Lower lobe of right lung (tissue), 2 donors: Measurements from ENCODE around the gene GSN. TPM values are rescaled to one million over a fixed set of nuclear protein-coding genes. Genes with fewer than 3 reads are reported as not detected.

Experiments
- ATAC-seq, 2 donors: fragments of 200-7000 bp; cut with Tn5 transposase; one replicate each; pipeline ENCODE4 v1.9.1; 2020 to 2022; ENCODE audit warnings: mild to moderate bottlenecking in 2 of 2, moderate library complexity in 2 of 2
- DNase-seq: peaks from one replicate; pipeline ENCODE4 v3.0.0-alpha.2; 2020
- H3K27ac ChIP-seq: fragments of 200-600 bp; one replicate; pipeline ENCODE4 v1.8.0; 2022
- H3K27me3 ChIP-seq: fragments of 200-600 bp; one replicate; pipeline ENCODE4 v1.8.0; 2022; ENCODE audit warnings: low read depth
- H3K36me3 ChIP-seq: fragments of 200-600 bp; one replicate; pipeline ENCODE4 v1.8.0; 2022; ENCODE audit warnings: mild to moderate bottlenecking
- H3K4me1 ChIP-seq: fragments of 200-600 bp; one replicate; pipeline ENCODE4 v1.8.0; 2022
- H3K4me3 ChIP-seq: fragments of 200-600 bp; one replicate; pipeline ENCODE4 v1.8.0; 2022; ENCODE audit warnings: mild to moderate bottlenecking
- H3K9me3 ChIP-seq: fragments of 200-600 bp; one replicate; pipeline ENCODE4 v1.8.0; 2022
- intact Hi-C: fragments of 100-400 bp; cut with DNase I; formaldehyde crosslinking; loops from one replicate; pipeline ENCODE4 v1.11.0; 2022
- total RNA-seq: library from RNA; stranded (reverse); fragmentation: NEBNext Ultra II Directional; extraction: Animal tissue kit (Norgen Biotek cat#: 25700); gene quantifications from one replicate; pipeline ENCODE4 v1.2.1, GENCODE V29; 2021
- TF ChIP-seq, protein P1 (sequence below): fragments of 200-600 bp; IDR thresholded peaks from one replicate; pipeline ENCODE4 v1.8.0; 2022; ENCODE audit warnings: antibody characterized with exemption, mild to moderate bottlenecking
- donor health status: DM: no; HTN: yes; CAD: no; lungs with severe emphysema.

The GSN gene
- total RNA-seq, 1 donor from 2014 or later, result 388 TPM

DNA sequence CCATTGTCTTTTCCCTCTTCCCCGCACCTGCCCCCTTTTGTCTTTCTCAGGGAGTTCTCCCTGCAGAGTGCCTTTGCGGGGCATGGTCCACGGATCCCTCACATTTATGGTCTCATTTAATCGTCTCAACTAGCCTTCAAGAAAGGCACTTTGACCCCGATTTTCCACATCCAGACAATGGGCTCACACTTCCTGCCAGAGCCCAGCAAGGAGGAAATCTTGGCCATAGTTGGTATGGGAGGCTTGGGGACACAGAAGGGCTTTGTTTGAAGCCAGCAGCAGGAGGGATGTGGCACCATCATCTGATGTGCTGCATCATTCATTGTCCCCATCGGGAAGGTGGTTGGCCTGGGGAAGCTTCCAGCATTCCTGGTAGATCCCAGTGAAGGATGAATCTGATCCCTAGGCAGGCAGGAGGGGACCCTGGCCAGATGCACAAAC lies 24.9 kb downstream of the GSN start:
- ATAC-seq (no peak), DNase-seq (no peak)
- Histone ChIP-seq H3K27ac (no peak overlapping the region), H3K4me1 (peaks cover 64% of the 10 kb centered on the region), H3K4me3 (no peak overlapping the region), H3K9me3 (no peaks in the 10 kb centered on the region), H3K27me3 (no peaks in the 10 kb centered on the region), H3K36me3 (no peaks in the 10 kb centered on the region)
- TF ChIP-seq, protein P1, sequence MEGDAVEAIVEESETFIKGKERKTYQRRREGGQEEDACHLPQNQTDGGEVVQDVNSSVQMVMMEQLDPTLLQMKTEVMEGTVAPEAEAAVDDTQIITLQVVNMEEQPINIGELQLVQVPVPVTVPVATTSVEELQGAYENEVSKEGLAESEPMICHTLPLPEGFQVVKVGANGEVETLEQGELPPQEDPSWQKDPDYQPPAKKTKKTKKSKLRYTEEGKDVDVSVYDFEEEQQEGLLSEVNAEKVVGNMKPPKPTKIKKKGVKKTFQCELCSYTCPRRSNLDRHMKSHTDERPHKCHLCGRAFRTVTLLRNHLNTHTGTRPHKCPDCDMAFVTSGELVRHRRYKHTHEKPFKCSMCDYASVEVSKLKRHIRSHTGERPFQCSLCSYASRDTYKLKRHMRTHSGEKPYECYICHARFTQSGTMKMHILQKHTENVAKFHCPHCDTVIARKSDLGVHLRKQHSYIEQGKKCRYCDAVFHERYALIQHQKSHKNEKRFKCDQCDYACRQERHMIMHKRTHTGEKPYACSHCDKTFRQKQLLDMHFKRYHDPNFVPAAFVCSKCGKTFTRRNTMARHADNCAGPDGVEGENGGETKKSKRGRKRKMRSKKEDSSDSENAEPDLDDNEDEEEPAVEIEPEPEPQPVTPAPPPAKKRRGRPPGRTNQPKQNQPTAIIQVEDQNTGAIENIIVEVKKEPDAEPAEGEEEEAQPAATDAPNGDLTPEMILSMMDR, result no peak
- intact Hi-C loops, result no loop called here

DNA sequence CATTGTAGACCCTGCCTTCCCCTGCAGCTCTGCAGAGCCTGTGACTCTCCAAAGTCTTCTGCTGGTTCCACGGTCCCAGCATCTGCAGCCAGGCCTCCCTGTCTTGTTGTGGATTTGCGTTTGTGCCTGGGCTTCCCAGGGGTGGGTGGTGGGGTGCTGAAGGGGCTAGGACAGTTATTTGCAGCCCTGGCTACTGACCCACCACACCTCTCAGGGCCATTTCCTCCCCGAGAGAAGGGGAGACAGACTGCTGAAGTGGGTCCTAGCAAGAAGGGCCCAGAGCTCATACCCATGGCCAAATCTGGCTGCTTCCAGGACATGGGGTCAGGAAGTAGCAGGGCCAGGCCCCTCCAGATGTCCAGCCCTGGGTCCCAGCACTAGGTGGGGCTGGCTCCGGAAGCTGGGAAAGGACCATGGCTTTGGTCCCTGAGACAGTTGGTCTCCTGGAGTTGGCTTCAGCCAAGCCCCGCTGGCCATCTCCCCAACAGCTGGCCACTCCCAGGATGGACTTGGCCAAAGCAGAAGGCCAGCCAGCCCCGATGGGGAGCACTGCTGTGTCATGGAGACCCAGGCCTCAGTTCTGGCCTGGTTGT lies 26.3 kb downstream of the GSN start:
- TF ChIP-seq, protein P1, result no peak
- Histone ChIP-seq H3K36me3 (no peaks in the 10 kb centered on the region), H3K4me3 (no peak overlapping the region), H3K4me1 (peaks cover 64% of the 10 kb centered on the region), H3K27me3 (no peaks in the 10 kb centered on the region), H3K27ac (peak overlapping the region; percentile 83), H3K9me3 (no peaks in the 10 kb centered on the region)
- ATAC-seq (no peak), DNase-seq (no peak)
- intact Hi-C loops, result no loop called here

DNA sequence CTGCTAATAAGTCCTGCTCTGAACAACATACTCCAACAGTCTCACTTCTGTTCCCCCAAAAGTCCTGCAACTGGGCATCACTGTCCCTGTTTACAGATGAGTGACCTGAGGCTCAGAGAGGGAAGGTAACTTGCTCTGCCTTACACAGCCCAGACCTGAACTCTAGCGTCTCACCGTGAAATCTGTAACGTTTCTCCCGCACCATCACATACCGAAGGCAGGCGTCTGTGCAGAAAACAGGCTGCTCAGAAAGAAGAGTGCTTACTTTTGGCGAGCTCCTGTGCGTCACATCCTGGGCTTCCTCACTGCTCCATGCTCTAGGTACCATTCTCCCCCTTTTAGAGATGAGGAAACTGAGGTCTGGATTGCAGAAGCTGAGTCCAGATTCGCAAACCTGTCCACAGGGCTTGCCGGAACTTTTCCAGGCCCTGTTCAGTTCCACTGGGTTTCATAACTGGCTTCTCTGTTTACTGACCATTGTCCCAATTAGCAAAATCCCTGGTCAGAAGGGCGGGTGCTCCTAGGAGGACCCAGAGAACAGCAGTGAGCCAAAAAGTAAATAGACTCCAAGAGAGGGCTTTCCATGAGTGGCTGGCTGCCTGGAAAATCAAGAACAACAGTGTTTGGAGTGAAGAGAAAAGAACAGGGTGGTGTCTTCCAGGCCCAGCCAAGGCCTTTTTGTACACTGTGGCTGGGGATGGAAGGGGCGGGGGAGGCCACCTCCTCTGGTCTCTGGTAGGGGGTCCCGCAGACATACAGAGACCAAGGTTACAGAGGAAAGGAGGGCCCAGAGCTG lies 27.1 kb downstream of the GSN start:
- Histone ChIP-seq H3K4me3 (no peak overlapping the region), H3K27ac (peak overlapping the region; percentile 83), H3K9me3 (no peaks in the 10 kb centered on the region), H3K27me3 (no peaks in the 10 kb centered on the region), H3K4me1 (peaks cover 64% of the 10 kb centered on the region), H3K36me3 (no peaks in the 10 kb centered on the region)
- intact Hi-C loops, result no loop called here
- no peak for DNase-seq
- TF ChIP-seq, protein P1, result no peak
- peak; percentile 61 to 70 for ATAC-seq

DNA sequence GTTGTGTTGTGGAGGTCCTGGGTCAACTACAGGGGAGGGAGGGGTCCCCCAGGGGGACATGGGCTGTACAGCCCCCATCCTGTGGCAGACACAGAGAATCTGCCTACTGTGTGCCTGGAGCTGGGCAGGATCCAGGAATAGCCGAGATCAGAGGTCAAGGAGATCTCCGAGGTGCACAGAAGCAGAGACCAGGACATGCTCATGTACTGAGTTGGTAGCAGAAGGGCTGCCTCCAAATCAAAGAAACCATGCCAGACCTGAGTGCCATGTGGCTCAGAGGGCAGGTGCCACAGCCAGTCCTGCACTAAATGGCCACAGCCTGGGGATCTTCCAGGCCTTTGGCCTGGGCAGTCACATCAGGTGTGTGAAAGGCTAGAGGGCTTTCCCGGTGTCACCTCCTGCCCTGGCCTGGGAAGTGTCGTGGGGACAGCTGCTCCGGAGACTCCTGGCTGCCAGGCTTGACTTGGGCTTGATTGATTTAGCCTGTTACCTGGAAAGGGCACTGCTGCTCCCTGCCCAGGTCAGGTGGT lies 27.8 kb downstream of the GSN start:
- H3K4me3 ChIP-seq, result no peak overlapping the region
- H3K36me3 ChIP-seq, result no peaks in the 10 kb centered on the region
- peak overlapping the region; percentile 83 for H3K27ac ChIP-seq
- DNase-seq (no peak), ATAC-seq (no peak)
- TF ChIP-seq, protein P1, result no peak
- H3K9me3 ChIP-seq, result no peaks in the 10 kb centered on the region
- H3K27me3 ChIP-seq, result no peaks in the 10 kb centered on the region
- intact Hi-C loops, result no loop called here
- H3K4me1 ChIP-seq, result peaks cover 70% of the 10 kb centered on the region

DNA sequence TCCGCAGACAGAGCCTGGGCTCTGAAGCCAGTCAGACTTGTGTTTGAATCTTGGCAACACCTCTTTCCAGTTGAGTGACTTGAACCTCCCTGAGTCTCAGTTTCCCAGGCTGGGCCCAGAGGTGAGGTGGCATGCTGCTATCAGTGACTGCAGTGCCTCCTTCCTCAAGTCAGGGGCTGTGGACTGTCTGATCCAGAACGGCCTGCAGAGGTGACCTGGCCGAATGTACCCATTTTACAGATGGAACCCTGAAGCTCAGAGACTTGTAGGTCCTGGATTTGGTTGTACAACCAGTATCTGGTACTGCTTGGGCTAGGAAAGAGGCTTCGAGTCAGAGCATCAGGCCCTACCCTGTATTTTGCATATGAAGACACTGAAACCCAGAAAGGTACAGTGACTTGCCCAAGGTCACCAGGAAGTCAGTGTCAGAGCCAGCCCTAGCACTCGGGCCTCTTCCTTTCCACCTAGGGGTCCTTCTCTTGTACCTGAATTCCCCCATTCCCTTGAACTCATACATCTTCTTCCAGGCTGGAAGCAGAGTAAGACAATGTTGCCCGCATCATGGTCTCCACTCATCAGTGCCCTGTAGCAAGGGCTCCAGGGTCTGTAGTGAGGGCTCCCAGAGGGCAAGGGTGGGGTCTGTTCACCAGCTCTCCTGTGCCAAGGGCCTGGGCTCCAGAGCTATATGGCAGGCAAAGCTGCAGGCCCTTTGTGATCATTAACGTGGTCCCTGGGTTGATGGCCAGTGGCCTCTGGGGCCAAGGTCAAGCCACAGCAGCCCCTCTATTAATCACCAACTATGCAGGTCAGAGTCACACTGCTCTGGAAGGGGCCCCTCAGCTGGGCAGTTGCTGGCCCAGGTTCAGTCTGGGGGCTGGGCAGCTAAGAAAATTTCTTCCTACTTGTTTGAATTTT lies 28.5 kb downstream of the GSN start:
- Histone ChIP-seq H3K27me3 (no peaks in the 10 kb centered on the region), H3K27ac (peak overlapping the region; percentile 83), H3K4me1 (peaks cover 74% of the 10 kb centered on the region), H3K36me3 (no peaks in the 10 kb centered on the region), H3K4me3 (no peak overlapping the region), H3K9me3 (no peaks in the 10 kb centered on the region)
- intact Hi-C loops, result no loop called here
- TF ChIP-seq, protein P1, result no peak
- DNase-seq (no peak), ATAC-seq (no peak)
